HCT116 (cell line): ENCODE measurements around the gene TTC33.

ENCODE experiments used
- ATF3 ChIP-seq: IDR thresholded peaks from 2 replicates; pipeline ENCODE4 v1.6.1; 2012
- ELF1 ChIP-seq: IDR thresholded peaks from 2 replicates; pipeline ENCODE4 v1.6.1; 2012; ENCODE audit warnings: low read depth, borderline replicate concordance
- FOSL1 ChIP-seq: IDR thresholded peaks from 2 replicates; pipeline ENCODE4 v1.6.1; 2012; ENCODE audit warnings: low read depth
- POLR2AphosphoS5 ChIP-seq: IDR thresholded peaks from 2 replicates; pipeline ENCODE4 v1.6.1; 2011; ENCODE audit warnings: mild to moderate bottlenecking, low read depth, low read length, moderate library complexity
- YY1 ChIP-seq: IDR thresholded peaks from 2 replicates; pipeline ENCODE4 v1.6.1; 2011; ENCODE audit warnings: low read length, low read depth, moderate library complexity, mild to moderate bottlenecking; ENCODE audit not compliant: insufficient replicate concordance; ENCODE audit errors: extremely low read depth
- TF ChIP-seq, protein P1 (sequence below), 3 experiments: fragments of 200-600 bp in 1 of 3; sonication (generic) in 1 of 3; IDR thresholded peaks in 2 of 3; conservative IDR thresholded peaks in 1 of 3; 2 replicates each; pipeline ENCODE4 v1.5.1; 2012 to 2017; ENCODE audit warnings: low read depth in 2 of 3, low read length in 2 of 3, antibody characterized with exemption in 1 of 3, borderline replicate concordance in 1 of 3, control low read depth in 1 of 3, mild to moderate bottlenecking in 1 of 3, mixed read lengths in 1 of 3, mixed run types in 1 of 3, moderate library complexity in 1 of 3; ENCODE audit not compliant: insufficient read depth in 1 of 3

DNA sequence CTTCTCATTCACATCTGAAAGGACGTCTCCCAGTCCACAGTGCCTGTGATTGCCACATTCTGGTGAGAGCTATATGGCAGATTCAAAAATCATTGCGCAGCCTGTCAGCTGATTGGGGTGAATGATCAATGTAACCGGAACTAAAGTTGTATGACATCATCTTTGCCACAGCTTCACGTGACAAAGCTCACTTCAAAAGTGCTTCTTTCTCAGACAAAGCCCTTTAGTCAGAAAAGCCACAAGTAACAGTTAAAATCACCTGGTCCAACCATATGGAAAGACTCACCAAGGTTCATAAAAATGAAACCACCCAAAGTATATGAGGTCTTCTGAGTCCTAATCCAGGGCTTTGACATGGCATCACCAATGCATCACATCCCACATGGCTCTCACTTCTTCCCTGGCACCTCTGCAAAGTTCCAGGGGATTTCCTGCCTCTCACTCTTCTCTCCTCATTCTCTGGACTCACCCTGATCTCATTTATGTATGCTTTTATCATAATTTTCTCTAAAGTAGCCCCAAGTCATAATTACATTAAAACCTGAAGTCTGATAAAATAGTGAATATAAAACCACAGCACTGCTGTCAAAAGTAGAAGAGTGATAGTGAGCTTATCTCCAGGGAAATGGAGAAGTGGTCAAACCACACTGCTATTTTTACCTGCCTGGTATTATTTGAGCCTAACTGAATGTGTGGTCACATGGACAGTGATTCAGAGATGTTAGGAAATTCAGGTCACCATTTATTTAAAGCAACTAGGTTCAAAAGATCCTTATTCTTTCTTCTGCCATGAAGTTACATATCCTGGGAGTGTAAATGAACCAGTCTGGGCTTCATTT is 269.1 kb downstream of the TTC33 start:
- TF ChIP-seq YY1: no peak
- TF ChIP-seq, protein P1, sequence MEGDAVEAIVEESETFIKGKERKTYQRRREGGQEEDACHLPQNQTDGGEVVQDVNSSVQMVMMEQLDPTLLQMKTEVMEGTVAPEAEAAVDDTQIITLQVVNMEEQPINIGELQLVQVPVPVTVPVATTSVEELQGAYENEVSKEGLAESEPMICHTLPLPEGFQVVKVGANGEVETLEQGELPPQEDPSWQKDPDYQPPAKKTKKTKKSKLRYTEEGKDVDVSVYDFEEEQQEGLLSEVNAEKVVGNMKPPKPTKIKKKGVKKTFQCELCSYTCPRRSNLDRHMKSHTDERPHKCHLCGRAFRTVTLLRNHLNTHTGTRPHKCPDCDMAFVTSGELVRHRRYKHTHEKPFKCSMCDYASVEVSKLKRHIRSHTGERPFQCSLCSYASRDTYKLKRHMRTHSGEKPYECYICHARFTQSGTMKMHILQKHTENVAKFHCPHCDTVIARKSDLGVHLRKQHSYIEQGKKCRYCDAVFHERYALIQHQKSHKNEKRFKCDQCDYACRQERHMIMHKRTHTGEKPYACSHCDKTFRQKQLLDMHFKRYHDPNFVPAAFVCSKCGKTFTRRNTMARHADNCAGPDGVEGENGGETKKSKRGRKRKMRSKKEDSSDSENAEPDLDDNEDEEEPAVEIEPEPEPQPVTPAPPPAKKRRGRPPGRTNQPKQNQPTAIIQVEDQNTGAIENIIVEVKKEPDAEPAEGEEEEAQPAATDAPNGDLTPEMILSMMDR (IDR thresholded peaks at IDR 0.05 in 2 of 3, conservative IDR thresholded peaks at IDR 0.05 in 1 of 3; ENCODE audit: borderline replicate concordance in 1 of 3, insufficient read depth in 1 of 3, low read depth in 2 of 3, low read length in 2 of 3): no peak
- no peak for TF ChIP-seq POLR2AphosphoS5
- TF ChIP-seq ATF3: no peak
- no peak for TF ChIP-seq FOSL1
- no peak for TF ChIP-seq ELF1
